ENCODE measurements around the gene C1orf159.

Gene C1orf159

GRCh38 chr1:1049318-1050165 lies 66.3 kb downstream of the C1orf159 start:
- no peak for DNase-seq

- DNase-seq = no peak
These were observed 67.1 kb downstream of the C1orf159 start for GRCh38 chr1:1048765-1049164.

- no peak for DNase-seq
These were observed 67.9 kb downstream of the C1orf159 start for GRCh38 chr1:1047963-1048362.

GRCh38 chr1:1047407-1047806 lies 68.5 kb downstream of the C1orf159 start:
- no peak for DNase-seq

GRCh38 chr1:1046767-1047166 lies 69.1 kb downstream of the C1orf159 start:
- DNase-seq = no peak

GRCh38 chr1:1046243-1046642 lies 69.6 kb downstream of the C1orf159 start:
- no peak for DNase-seq

GRCh38 chr1:1045129-1045528 lies 70.8 kb downstream of the C1orf159 start:
- DNase-seq = no peak

- no peak for DNase-seq
These were observed 71.3 kb downstream of the C1orf159 start for GRCh38 chr1:1044455-1045078.

- DNase-seq = no peak
These were observed 72.0 kb downstream of the C1orf159 start for GRCh38 chr1:1043921-1044320.

GRCh38 chr1:1043411-1043810 lies 72.5 kb downstream of the C1orf159 start:
- no peak for DNase-seq

GRCh38 chr1:1042835-1043234 lies 73.1 kb downstream of the C1orf159 start:
- no peak for DNase-seq

- no peak for DNase-seq
These were observed 74.0 kb downstream of the C1orf159 start for GRCh38 chr1:1041873-1042272.

GRCh38 chr1:1041092-1041523 lies 74.8 kb downstream of the C1orf159 start:
- DNase-seq = no peak

GRCh38 chr1:1040004-1040991 lies 75.6 kb downstream of the C1orf159 start:
- no peak for DNase-seq

GRCh38 chr1:1039145-1039910 lies 76.6 kb downstream of the C1orf159 start:
- no peak for DNase-seq

GRCh38 chr1:1038694-1039093 lies 77.2 kb downstream of the C1orf159 start:
- no peak for DNase-seq

- DNase-seq = no peak
These were observed 78.2 kb downstream of the C1orf159 start for GRCh38 chr1:1037366-1038327.

- no peak for DNase-seq
These were observed 80.5 kb downstream of the C1orf159 start for GRCh38 chr1:1035291-1035943.

GRCh38 chr1:1034439-1034781 lies 81.5 kb downstream of the C1orf159 start:
- no peak for DNase-seq

GRCh38 chr1:1033731-1034438 lies 82.0 kb downstream of the C1orf159 start:
- DNase-seq = no peak
